Hepatocyte (in vitro differentiated cells): ENCODE measurements around the gene HS6ST2. TPM values are rescaled to one million over a fixed set of nuclear protein-coding genes. Genes with fewer than 3 reads are reported as not detected.

Experiments
- DNase-seq: peaks from one replicate; pipeline ENCODE4 v3.0.0-alpha.2; 2016; ENCODE audit warnings: low spot score
- H2AFZ ChIP-seq: fragments of 200-600 bp; sonication (generic); 2 replicates; pipeline ENCODE4 v1.6.0; 2016; ENCODE audit warnings: antibody characterized with exemption, mild to moderate bottlenecking
- H3K27ac ChIP-seq: fragments of 200-600 bp; sonication (generic); 2 replicates; pipeline ENCODE4 v1.5.1; 2016; ENCODE audit warnings: mild to moderate bottlenecking
- H3K27me3 ChIP-seq: fragments of 200-600 bp; sonication (generic); 2 replicates; pipeline ENCODE4 v1.6.1; 2016
- H3K36me3 ChIP-seq: fragments of 200-600 bp; sonication (generic); replicated peaks from 2 replicates; pipeline ENCODE4 v1.5.1; 2016; ENCODE audit warnings: low read depth; ENCODE audit not compliant: insufficient read depth
- H3K4me1 ChIP-seq: fragments of 200-600 bp; sonication (generic); 2 replicates; pipeline ENCODE4 v1.5.1; 2016; ENCODE audit warnings: mild to moderate bottlenecking, moderate library complexity; ENCODE audit not compliant: insufficient read depth
- H3K4me2 ChIP-seq: fragments of 200-600 bp; sonication (generic); 2 replicates; pipeline ENCODE4 v1.6.0; 2016
- H3K4me3 ChIP-seq: fragments of 200-600 bp; sonication (generic); 2 replicates; pipeline ENCODE4 v1.5.1; 2016; ENCODE audit warnings: mild to moderate bottlenecking
- H3K79me2 ChIP-seq: fragments of 200-600 bp; sonication (generic); 2 replicates; pipeline ENCODE4 v1.6.0; 2017; ENCODE audit warnings: mild to moderate bottlenecking
- H3K9me2 ChIP-seq: fragments of 200-600 bp; sonication (generic); replicated peaks from 2 replicates; pipeline ENCODE4 v1.6.0; 2017; ENCODE audit warnings: mild to moderate bottlenecking; ENCODE audit not compliant: insufficient read depth
- H3K9me3 ChIP-seq: fragments of 200-600 bp; sonication (generic); 2 replicates; pipeline ENCODE4 v1.5.1; 2016; ENCODE audit warnings: low read depth, mild to moderate bottlenecking
- H4K20me1 ChIP-seq: fragments of 200-600 bp; sonication (generic); 2 replicates; pipeline ENCODE4 v1.6.0; 2016; ENCODE audit warnings: mild to moderate bottlenecking; ENCODE audit not compliant: insufficient read depth, poor library complexity, severe bottlenecking
- EZH2 ChIP-seq: fragments of 200-600 bp; sonication (generic); IDR thresholded peaks from 2 replicates; pipeline ENCODE4 v1.6.1; 2016; ENCODE audit warnings: antibody characterized with exemption, mild to moderate bottlenecking, borderline replicate concordance
- EZH2phosphoT487 ChIP-seq: fragments of 200-600 bp; sonication (generic); IDR thresholded peaks from one replicate; pipeline ENCODE4 v1.6.1; 2018; ENCODE audit warnings: antibody characterized with exemption, mild to moderate bottlenecking, low read depth, moderate library complexity; ENCODE audit not compliant: unreplicated experiment, severe bottlenecking
- WGBS: methylation state at CpG from one replicate; pipeline ENCODE4 v1.1.6; 2016; ENCODE audit warnings: low lambda C conversion rate; ENCODE audit errors: missing lambda C conversion rate; 5-methylcytosine and 5-hydroxymethylcytosine counted together
- polyA plus RNA-seq: library from polyadenylated mRNA; unstranded; fragments of >200 nt; fragmentation: Nextera tagmentation; extraction: Ambion mirVana; gene quantifications from 2 replicates; pipeline ENCODE4 v1.2.1, GENCODE V29; 2016
- total RNA-seq: library from RNA; depleted of rRNA; stranded (reverse); fragments of >200 nt; gene quantifications from 2 replicates; pipeline ENCODE4 v1.2.3, GENCODE V29; 2014
- TF ChIP-seq, protein P1 (sequence below): fragments of 200-600 bp; sonication (generic); IDR thresholded peaks from 2 replicates; pipeline ENCODE4 v1.5.1; 2016; ENCODE audit warnings: antibody characterized with exemption, mild to moderate bottlenecking; ENCODE audit not compliant: poor library complexity

The HS6ST2 gene
- total and polyA plus RNA-seq, 2 experiments from 2014 or later = 17.4 to 21.9 TPM

DNA sequence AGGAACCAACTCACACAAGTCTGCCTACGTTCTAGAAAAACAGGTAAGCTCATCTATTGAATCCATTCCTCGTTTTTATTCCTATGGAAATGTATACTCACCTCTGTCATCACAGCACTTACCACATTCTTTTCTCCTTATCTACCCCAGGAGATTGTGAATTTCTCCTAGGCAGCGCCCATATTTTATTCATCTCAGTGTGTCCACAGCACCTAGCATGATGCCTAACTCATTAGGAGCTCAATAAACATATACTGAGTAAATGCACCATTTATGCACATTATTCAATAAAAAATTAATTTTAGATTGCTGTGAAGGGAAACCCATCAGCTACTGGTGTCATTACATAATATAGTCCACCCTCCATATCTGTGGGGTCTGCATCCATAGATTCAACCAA lies 363.4 kb downstream of the HS6ST2 start:
- H3K27ac ChIP-seq = no peak overlapping the region

DNA sequence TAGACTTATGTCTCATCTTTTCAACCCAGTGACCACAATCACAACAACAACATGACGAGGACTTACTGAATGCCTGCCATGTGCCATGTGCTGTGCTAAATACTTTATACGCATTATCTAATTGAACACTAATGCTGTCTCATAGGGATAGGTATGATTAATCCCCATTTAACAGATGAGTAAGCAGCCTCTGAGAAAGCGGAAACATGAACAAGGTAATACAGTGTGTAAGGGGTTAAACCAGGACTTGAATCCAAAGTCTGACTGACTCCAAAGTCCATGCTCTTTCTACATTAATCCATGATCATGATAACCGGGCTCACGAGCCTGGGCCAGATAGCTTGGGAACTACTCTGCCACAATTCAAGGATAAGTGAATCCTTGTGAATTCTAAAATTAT lies 364.3 kb downstream of the HS6ST2 start:
- H2AFZ ChIP-seq = no peak overlapping the region
- no peaks in the 10 kb centered on the region for H3K36me3 ChIP-seq
- no peak overlapping the region for H3K27ac ChIP-seq
- no peaks in the 10 kb centered on the region for H3K9me3 ChIP-seq
- TF ChIP-seq EZH2 (no peak), EZH2phosphoT487 (no peak)
- TF ChIP-seq, protein P1, sequence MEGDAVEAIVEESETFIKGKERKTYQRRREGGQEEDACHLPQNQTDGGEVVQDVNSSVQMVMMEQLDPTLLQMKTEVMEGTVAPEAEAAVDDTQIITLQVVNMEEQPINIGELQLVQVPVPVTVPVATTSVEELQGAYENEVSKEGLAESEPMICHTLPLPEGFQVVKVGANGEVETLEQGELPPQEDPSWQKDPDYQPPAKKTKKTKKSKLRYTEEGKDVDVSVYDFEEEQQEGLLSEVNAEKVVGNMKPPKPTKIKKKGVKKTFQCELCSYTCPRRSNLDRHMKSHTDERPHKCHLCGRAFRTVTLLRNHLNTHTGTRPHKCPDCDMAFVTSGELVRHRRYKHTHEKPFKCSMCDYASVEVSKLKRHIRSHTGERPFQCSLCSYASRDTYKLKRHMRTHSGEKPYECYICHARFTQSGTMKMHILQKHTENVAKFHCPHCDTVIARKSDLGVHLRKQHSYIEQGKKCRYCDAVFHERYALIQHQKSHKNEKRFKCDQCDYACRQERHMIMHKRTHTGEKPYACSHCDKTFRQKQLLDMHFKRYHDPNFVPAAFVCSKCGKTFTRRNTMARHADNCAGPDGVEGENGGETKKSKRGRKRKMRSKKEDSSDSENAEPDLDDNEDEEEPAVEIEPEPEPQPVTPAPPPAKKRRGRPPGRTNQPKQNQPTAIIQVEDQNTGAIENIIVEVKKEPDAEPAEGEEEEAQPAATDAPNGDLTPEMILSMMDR = no peak
- WGBS = 70% methylated on average over 5 of the region's 5 CpGs
- no peaks in the 10 kb centered on the region for H3K9me2 ChIP-seq
- H3K4me3 ChIP-seq = no peak overlapping the region
- H3K4me2 ChIP-seq = no peak overlapping the region
- no peaks in the 10 kb centered on the region for H3K27me3 ChIP-seq
- H3K79me2 ChIP-seq = no peaks in the 10 kb centered on the region
- H3K4me1 ChIP-seq = no peaks in the 10 kb centered on the region
- no peaks in the 10 kb centered on the region for H4K20me1 ChIP-seq
- peak; percentile 14 for DNase-seq

More for the DNA sequence above, 363.4 kb downstream of the HS6ST2 start:
- H3K36me3 ChIP-seq = no peaks in the 10 kb centered on the region
- 36% methylated on average over 3 of the region's 3 CpGs for WGBS
- no peaks in the 10 kb centered on the region for H3K9me2 ChIP-seq
- H3K27me3 ChIP-seq = no peaks in the 10 kb centered on the region
- no peak for DNase-seq
- H3K9me3 ChIP-seq = no peaks in the 10 kb centered on the region
- H3K4me2 ChIP-seq = no peak overlapping the region
- no peak overlapping the region for H3K4me3 ChIP-seq
- H3K79me2 ChIP-seq = no peaks in the 10 kb centered on the region
- no peak overlapping the region for H2AFZ ChIP-seq
- no peaks in the 10 kb centered on the region for H3K4me1 ChIP-seq
- H4K20me1 ChIP-seq = no peaks in the 10 kb centered on the region
- TF ChIP-seq EZH2 (no peak), EZH2phosphoT487 (no peak)
- TF ChIP-seq, protein P1 = no peak

DNA sequence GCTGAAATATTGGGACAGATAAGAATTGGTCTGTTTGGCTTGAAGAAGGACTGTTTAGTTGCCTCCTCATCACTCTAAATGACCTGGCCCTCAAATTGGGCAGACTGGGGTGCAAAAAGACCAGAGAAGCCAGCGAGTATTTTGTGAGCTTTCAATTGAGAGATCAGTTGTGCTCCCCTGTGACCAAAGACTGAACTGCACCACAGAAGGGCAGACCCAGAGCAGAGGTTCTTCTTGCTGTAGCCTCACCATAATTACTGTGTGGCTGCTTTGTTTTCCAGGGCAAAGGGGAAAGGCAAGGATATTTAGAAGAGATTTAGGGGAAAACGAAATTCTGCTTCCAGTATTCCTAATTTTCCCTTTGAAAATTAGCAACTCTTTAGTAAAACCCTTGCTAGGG lies 365.5 kb downstream of the HS6ST2 start:
- H3K4me3 ChIP-seq = no peak overlapping the region
- 22% methylated on average over 2 of the region's 2 CpGs for WGBS
- no peak overlapping the region for H2AFZ ChIP-seq
- no peaks in the 10 kb centered on the region for H3K27me3 ChIP-seq
- H3K36me3 ChIP-seq = no peaks in the 10 kb centered on the region
- H3K9me2 ChIP-seq = no peaks in the 10 kb centered on the region
- H3K79me2 ChIP-seq = no peaks in the 10 kb centered on the region
- TF ChIP-seq EZH2phosphoT487 = no peak
- TF ChIP-seq, protein P1 = peak; percentile 27
- TF ChIP-seq EZH2 = no peak
- H3K4me1 ChIP-seq = no peaks in the 10 kb centered on the region
- no peak overlapping the region for H3K4me2 ChIP-seq
- no peak overlapping the region for H3K27ac ChIP-seq
- DNase-seq = peak; percentile 25
- H3K9me3 ChIP-seq = no peaks in the 10 kb centered on the region
- no peaks in the 10 kb centered on the region for H4K20me1 ChIP-seq
